GM06990 (cell line): ENCODE results near the gene FAM76B.

Experiments
- DNase-seq: peaks from one replicate; pipeline ENCODE4 v3.0.0-alpha.2; 2011; ENCODE audit not compliant: insufficient read length; ENCODE audit errors: extremely low read depth
- H3K27me3 ChIP-seq: replicated peaks from 2 replicates; pipeline ENCODE4 v1.6.0; 2011; ENCODE audit warnings: low read length; ENCODE audit not compliant: control insufficient read depth, insufficient read depth
- H3K36me3 ChIP-seq: 2 replicates; pipeline ENCODE4 v1.5.1; 2011; ENCODE audit warnings: low read length; ENCODE audit not compliant: control insufficient read depth, insufficient read depth
- H3K4me3 ChIP-seq: replicated peaks from 2 replicates; pipeline ENCODE4 v1.5.1; 2011; ENCODE audit warnings: low read depth, mild to moderate bottlenecking, control low read depth, low read length
- CTCF ChIP-seq: IDR thresholded peaks from 2 replicates; pipeline ENCODE4 v1.5.1; 2011; ENCODE audit warnings: low read length, control low read depth, mild to moderate bottlenecking, inconsistent platforms; ENCODE audit not compliant: insufficient read depth, poor library complexity, severe bottlenecking

FAM76B gene

GRCh38 chr11:95795627-95796295 lies 6.2 kb upstream of the FAM76B start:
- Histone ChIP-seq H3K27me3 (no peaks in the 10 kb centered on the region), H3K36me3 (no peaks in the 10 kb centered on the region), H3K4me3 (no peak overlapping the region)
- TF ChIP-seq CTCF = no peak
- DNase-seq = no peak

- Histone ChIP-seq H3K27me3 (no peaks in the 10 kb centered on the region), H3K4me3 (no peak overlapping the region), H3K36me3 (no peaks in the 10 kb centered on the region)
- no peak for DNase-seq
- TF ChIP-seq CTCF = no peak
Observed at GRCh38 chr11:95794086-95794485, 4.5 kb upstream of the FAM76B start.

GRCh38 chr11:95793116-95793515 lies 3.5 kb upstream of the FAM76B start:
- TF ChIP-seq CTCF = no peak
- Histone ChIP-seq H3K36me3 (no peaks in the 10 kb centered on the region), H3K4me3 (no peak overlapping the region), H3K27me3 (no peaks in the 10 kb centered on the region)
- no peak for DNase-seq

DNA sequence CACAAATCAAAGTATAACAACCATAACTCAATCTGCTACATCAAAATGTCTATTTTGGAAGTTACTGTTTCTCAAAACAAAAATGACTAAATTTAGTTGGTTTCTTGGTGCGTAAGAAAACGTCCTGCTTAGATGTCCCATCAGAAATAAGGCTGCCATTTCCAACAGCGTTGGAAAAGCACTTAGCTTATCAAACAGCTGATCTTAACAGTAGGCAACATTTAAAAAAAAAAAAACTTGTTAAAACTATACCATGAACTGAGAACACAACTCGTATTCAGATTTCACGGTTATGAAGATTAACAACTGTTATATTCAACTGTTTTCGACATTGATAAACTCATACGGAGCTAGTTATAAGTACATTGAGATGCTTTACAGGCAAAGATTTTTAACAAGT lies 3.1 kb upstream of the FAM76B start:
- Histone ChIP-seq H3K4me3 (no peak overlapping the region), H3K36me3 (no peaks in the 10 kb centered on the region), H3K27me3 (no peaks in the 10 kb centered on the region)
- no peak for DNase-seq
- TF ChIP-seq CTCF = no peak

GRCh38 chr11:95792200-95792599 lies 2.6 kb upstream of the FAM76B start:
- no peak for DNase-seq
- no peak for TF ChIP-seq CTCF
- H3K27me3 ChIP-seq = no peaks in the 10 kb centered on the region
- no peaks in the 10 kb centered on the region for H3K36me3 ChIP-seq
- H3K4me3 ChIP-seq = peak overlapping the region; percentile 93

GRCh38 chr11:95791709-95792033 lies 2.1 kb upstream of the FAM76B start:
- Histone ChIP-seq H3K27me3 (no peaks in the 10 kb centered on the region), H3K36me3 (no peaks in the 10 kb centered on the region), H3K4me3 (peak overlapping the region; percentile 93)
- DNase-seq = no peak
- TF ChIP-seq CTCF = no peak
